ENCODE measurements around the gene TTYH1. TPM values are rescaled to one million over a fixed set of nuclear protein-coding genes. Genes with fewer than 3 reads are reported as not detected.

TTYH1 gene
- total and polyA plus RNA-seq, 9 of the 15 experiments (the other 6 are each of a cell fraction or from before 2014, with no cell fraction given): 0.08 TPM; not detected in 8

DNA sequence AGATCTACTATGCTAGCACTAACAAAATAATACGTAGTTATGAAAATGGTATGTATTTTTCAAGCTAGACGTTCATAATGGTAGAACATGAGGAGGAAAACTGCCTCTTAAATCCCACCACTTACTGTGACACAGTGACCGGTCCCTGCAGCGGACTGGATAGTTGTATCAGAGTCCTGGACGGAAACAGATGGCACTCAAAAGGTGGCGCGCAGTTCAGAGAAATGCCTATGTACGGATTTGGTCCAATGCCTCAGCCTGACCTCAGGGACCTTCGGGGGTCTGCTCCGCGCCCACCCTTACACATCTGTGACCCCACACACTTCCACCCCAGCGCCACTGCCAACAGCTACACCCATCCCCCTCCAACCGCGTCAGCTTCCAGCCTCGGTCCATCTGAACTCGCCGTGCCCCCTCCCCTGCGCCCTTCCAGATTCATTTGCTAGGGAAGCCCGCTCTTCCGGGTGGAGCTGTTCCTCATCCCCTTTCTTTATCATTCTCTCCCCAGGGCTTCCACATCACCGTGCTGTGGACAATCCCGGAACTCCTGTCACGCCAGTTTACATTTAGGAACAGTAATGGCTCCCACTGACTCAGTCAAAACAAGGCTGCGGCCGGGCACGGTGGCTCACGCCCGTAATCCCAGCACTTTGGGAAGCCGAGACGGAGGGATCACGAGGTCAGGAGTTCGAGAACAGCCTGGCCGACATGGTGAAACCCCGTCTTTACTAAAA, 32.9 kb downstream of the TTYH1 start (continued):
- TF ChIP-seq, protein P1, sequence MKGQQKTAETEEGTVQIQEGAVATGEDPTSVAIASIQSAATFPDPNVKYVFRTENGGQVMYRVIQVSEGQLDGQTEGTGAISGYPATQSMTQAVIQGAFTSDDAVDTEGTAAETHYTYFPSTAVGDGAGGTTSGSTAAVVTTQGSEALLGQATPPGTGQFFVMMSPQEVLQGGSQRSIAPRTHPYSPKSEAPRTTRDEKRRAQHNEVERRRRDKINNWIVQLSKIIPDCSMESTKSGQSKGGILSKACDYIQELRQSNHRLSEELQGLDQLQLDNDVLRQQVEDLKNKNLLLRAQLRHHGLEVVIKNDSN (CRISPR knock-in tag; IDR thresholded peaks at IDR 0.05): no peak
- TF ChIP-seq FOXA1 (IDR thresholded peaks at IDR 0.05; ENCODE audit: borderline replicate concordance): no peak
- TF ChIP-seq, protein P2, sequence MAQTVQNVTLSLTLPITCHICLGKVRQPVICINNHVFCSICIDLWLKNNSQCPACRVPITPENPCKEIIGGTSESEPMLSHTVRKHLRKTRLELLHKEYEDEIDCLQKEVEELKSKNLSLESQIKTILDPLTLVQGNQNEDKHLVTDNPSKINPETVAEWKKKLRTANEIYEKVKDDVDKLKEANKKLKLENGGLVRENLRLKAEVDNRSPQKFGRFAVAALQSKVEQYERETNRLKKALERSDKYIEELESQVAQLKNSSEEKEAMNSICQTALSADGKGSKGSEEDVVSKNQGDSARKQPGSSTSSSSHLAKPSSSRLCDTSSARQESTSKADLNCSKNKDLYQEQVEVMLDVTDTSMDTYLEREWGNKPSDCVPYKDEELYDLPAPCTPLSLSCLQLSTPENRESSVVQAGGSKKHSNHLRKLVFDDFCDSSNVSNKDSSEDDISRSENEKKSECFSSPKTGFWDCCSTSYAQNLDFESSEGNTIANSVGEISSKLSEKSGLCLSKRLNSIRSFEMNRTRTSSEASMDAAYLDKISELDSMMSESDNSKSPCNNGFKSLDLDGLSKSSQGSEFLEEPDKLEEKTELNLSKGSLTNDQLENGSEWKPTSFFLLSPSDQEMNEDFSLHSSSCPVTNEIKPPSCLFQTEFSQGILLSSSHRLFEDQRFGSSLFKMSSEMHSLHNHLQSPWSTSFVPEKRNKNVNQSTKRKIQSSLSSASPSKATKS (CRISPR knock-in tag; IDR thresholded peaks at IDR 0.05): no peak
- TF ChIP-seq XRCC4 (IDR thresholded peaks at IDR 0.05; ENCODE audit: extremely low read depth, insufficient read depth, insufficient read length): no peak
- no peak for TF ChIP-seq RFX5 (IDR thresholded peaks at IDR 0.05; ENCODE audit: low read depth, low read length)
- no peak for TF ChIP-seq CREBBP (IDR thresholded peaks at IDR 0.05; ENCODE audit: low read depth, low read length)
- TF ChIP-seq KAT8 (IDR thresholded peaks at IDR 0.05; ENCODE audit: low read depth): no peak
- TF ChIP-seq, protein P3, sequence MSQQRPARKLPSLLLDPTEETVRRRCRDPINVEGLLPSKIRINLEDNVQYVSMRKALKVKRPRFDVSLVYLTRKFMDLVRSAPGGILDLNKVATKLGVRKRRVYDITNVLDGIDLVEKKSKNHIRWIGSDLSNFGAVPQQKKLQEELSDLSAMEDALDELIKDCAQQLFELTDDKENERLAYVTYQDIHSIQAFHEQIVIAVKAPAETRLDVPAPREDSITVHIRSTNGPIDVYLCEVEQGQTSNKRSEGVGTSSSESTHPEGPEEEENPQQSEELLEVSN (IDR thresholded peaks at IDR 0.05; ENCODE audit: borderline replicate concordance in 1 of 2, extremely low read depth in 1 of 2, insufficient read depth in 1 of 2, insufficient read length in 1 of 2, low read depth in 1 of 2, low read length in 1 of 2, poor library complexity in 1 of 2, severe bottlenecking in 1 of 2): no peak
- no peak for TF ChIP-seq SRSF3 (IDR thresholded peaks at IDR 0.05; ENCODE audit: insufficient read depth, low read length)
- no peak for TF ChIP-seq ZNF436 (CRISPR knock-in tag; IDR thresholded peaks at IDR 0.05)
- TF ChIP-seq TFAM (CRISPR knock-in tag; conservative IDR thresholded peaks at IDR 0.05): no peak
- TF ChIP-seq CTCFL (IDR thresholded peaks at IDR 0.05; ENCODE audit: borderline replicate concordance, insufficient read depth, low read depth, low read length, poor library complexity, severe bottlenecking): peak; percentile 48
- TF ChIP-seq RBM22 (IDR thresholded peaks at IDR 0.05; ENCODE audit: low read depth, low read length, poor library complexity, severe bottlenecking): no peak
- TF ChIP-seq NCOR1 (IDR thresholded peaks at IDR 0.05): peak; percentile 3; the same call in 1 of the 2 replicates
- peak; percentile 28; the same call in 1 of the 2 replicates for TF ChIP-seq POLR2AphosphoS5 (IDR thresholded peaks at IDR 0.05; ENCODE audit: control insufficient read depth, insufficient read depth, low read depth, low read length)
- TF ChIP-seq, protein P4, sequence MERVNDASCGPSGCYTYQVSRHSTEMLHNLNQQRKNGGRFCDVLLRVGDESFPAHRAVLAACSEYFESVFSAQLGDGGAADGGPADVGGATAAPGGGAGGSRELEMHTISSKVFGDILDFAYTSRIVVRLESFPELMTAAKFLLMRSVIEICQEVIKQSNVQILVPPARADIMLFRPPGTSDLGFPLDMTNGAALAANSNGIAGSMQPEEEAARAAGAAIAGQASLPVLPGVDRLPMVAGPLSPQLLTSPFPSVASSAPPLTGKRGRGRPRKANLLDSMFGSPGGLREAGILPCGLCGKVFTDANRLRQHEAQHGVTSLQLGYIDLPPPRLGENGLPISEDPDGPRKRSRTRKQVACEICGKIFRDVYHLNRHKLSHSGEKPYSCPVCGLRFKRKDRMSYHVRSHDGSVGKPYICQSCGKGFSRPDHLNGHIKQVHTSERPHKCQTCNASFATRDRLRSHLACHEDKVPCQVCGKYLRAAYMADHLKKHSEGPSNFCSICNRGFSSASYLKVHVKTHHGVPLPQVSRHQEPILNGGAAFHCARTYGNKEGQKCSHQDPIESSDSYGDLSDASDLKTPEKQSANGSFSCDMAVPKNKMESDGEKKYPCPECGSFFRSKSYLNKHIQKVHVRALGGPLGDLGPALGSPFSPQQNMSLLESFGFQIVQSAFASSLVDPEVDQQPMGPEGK (CRISPR knock-in tag; IDR thresholded peaks at IDR 0.05; ENCODE audit: borderline replicate concordance): no peak
- TF ChIP-seq SMAD4 (CRISPR knock-in tag; conservative IDR thresholded peaks at IDR 0.05): no peak
- TF ChIP-seq MIER1 (IDR thresholded peaks at IDR 0.05; ENCODE audit: low read depth): 0 out of 2 replicates have a peak, but pooled peaks have one; percentile 29

All from K562 (cell line).